Astrocyte (in vitro differentiated cells and primary cell): ENCODE results near the gene FXR1. TPM values are rescaled to one million over a fixed set of nuclear protein-coding genes. Genes with fewer than 3 reads are reported as not detected.

Source experiments
- DNase-seq: peaks from one replicate; pipeline ENCODE4 v3.0.0-alpha.2; 2010; ENCODE audit warnings: low read depth
- FAIRE-seq: peaks from 2 replicates; lab custom pipeline; 2011; peaks lifted over from hg19 to GRCh38; lab: Jason Lieb, UNC
- H2AFZ ChIP-seq: 2 replicates; pipeline ENCODE4 v1.6.0; 2012; ENCODE audit warnings: low read depth, low read length, inconsistent platforms
- H3K27ac ChIP-seq: 2 replicates; pipeline ENCODE4 v1.5.1; 2011; ENCODE audit warnings: low read depth, low read length, inconsistent platforms
- H3K27me3 ChIP-seq: 2 replicates; pipeline ENCODE4 v1.6.0; 2011; ENCODE audit warnings: low read length, inconsistent platforms; ENCODE audit not compliant: insufficient read depth
- H3K36me3 ChIP-seq: 2 replicates; pipeline ENCODE4 v1.5.1; 2011; ENCODE audit warnings: low read length, inconsistent platforms; ENCODE audit not compliant: insufficient read depth
- H3K4me1 ChIP-seq: 2 replicates; pipeline ENCODE4 v1.5.1; 2011; ENCODE audit warnings: low read length, inconsistent platforms; ENCODE audit not compliant: insufficient read depth
- H3K4me2 ChIP-seq: 2 replicates; pipeline ENCODE4 v1.6.0; 2012; ENCODE audit warnings: low read length, inconsistent platforms
- H3K4me3 ChIP-seq: 2 replicates; pipeline ENCODE4 v1.5.1; 2011; ENCODE audit warnings: low read depth, mild to moderate bottlenecking, low read length, inconsistent platforms; ENCODE audit not compliant: insufficient read depth
- H3K79me2 ChIP-seq: 2 replicates; pipeline ENCODE4 v1.6.0; 2012; ENCODE audit warnings: mild to moderate bottlenecking, low read length, inconsistent platforms; ENCODE audit not compliant: insufficient read depth
- H3K9ac ChIP-seq: 2 replicates; pipeline ENCODE4 v1.6.0; 2012; ENCODE audit warnings: mild to moderate bottlenecking, low read length, inconsistent platforms
- H3K9me3 ChIP-seq: 2 replicates; pipeline ENCODE4 v1.5.1; 2012; ENCODE audit warnings: low read depth, mild to moderate bottlenecking, low read length, inconsistent platforms; ENCODE audit not compliant: insufficient read depth
- H4K20me1 ChIP-seq: 2 replicates; pipeline ENCODE4 v1.6.0; 2012; ENCODE audit warnings: low read length, inconsistent platforms; ENCODE audit not compliant: insufficient read depth
- H3K27ac Mint-ChIP-seq: one replicate; pipeline ENCODE4 v1.8.0; 2021; ENCODE audit warnings: mild to moderate bottlenecking, mixed read lengths; ENCODE audit not compliant: unreplicated experiment
- H3K27me3 Mint-ChIP-seq: one replicate; pipeline ENCODE4 v1.8.0; 2021; ENCODE audit warnings: low read depth, mixed read lengths; ENCODE audit not compliant: unreplicated experiment
- H3K36me3 Mint-ChIP-seq: one replicate; pipeline ENCODE4 v1.8.0; 2021; ENCODE audit warnings: low read depth, mixed read lengths; ENCODE audit not compliant: unreplicated experiment
- H3K4me1 Mint-ChIP-seq: one replicate; pipeline ENCODE4 v1.8.0; 2021; ENCODE audit warnings: low read depth, mixed read lengths; ENCODE audit not compliant: unreplicated experiment
- H3K4me3 Mint-ChIP-seq: one replicate; pipeline ENCODE4 v1.8.0; 2021; ENCODE audit warnings: mild to moderate bottlenecking, moderate library complexity, mixed read lengths; ENCODE audit not compliant: unreplicated experiment
- H3K9me3 Mint-ChIP-seq: one replicate; pipeline ENCODE4 v1.8.0; 2021; ENCODE audit warnings: mild to moderate bottlenecking, mixed read lengths; ENCODE audit not compliant: unreplicated experiment
- CTCF ChIP-seq: IDR thresholded peaks from 2 replicates; pipeline ENCODE4 v1.5.1; 2011; ENCODE audit warnings: low read depth, mild to moderate bottlenecking, inconsistent platforms, low read length, moderate library complexity; ENCODE audit not compliant: insufficient read depth
- EZH2 ChIP-seq: IDR thresholded peaks from 2 replicates; pipeline ENCODE4 v1.6.1; 2012; ENCODE audit warnings: mild to moderate bottlenecking, low read length, inconsistent platforms; ENCODE audit not compliant: insufficient read depth
- total RNA-seq: library from RNA; stranded (reverse); gene quantifications from 2 replicates; pipeline ENCODE4 v1.2.1, GENCODE V29; 2021

Gene FXR1
- total RNA-seq, 1 donor from 2014 or later: 173 TPM

GRCh38 chr3:180989291-180990163 lies 77.1 kb downstream of the FXR1 start, which contains the start of gene DNAJC19:
TSS of gene DNAJC19 (minus strand) at chr3:180989736. CDS start at chr3:180989602, 134 bp downstream.
- no peaks in the 10 kb centered on the region for H3K9me3 ChIP-seq
- H3K9ac ChIP-seq: peak within 1 kb of the TSS; percentile 89
- no peaks in the 10 kb centered on the region for H4K20me1 ChIP-seq
- H3K4me1 Mint-ChIP-seq: no peaks in the 10 kb centered on the region
- H3K27ac Mint-ChIP-seq: peak within 1 kb of the TSS; percentile 47
- peaks cover 2% of the 10 kb centered on the region for H3K36me3 Mint-ChIP-seq
- TF ChIP-seq EZH2: no peak
- no peak for TF ChIP-seq CTCF
- peak within 1 kb of the TSS; percentile 97 for H3K4me2 ChIP-seq
- H3K4me3 Mint-ChIP-seq: peak within 1 kb of the TSS; percentile 97
- H3K9me3 Mint-ChIP-seq: no peaks in the 10 kb centered on the region
- peaks cover 3% of the 10 kb centered on the region for H3K36me3 ChIP-seq
- FAIRE-seq (peak; percentile 13), DNase-seq (peak; percentile 99)
- H3K79me2 ChIP-seq: peaks cover 15% of the 10 kb centered on the region
- H2AFZ ChIP-seq: peak within 1 kb of the TSS; percentile 96
- H3K4me1 ChIP-seq: no peaks in the 10 kb centered on the region
- peak within 1 kb of the TSS; percentile 86 for H3K4me3 ChIP-seq
- H3K27me3 ChIP-seq: no peaks in the 10 kb centered on the region
- no peaks in the 10 kb centered on the region for H3K27me3 Mint-ChIP-seq
- peak within 1 kb of the TSS; percentile 35 for H3K27ac ChIP-seq

GRCh38 chr3:180990505-180990904 lies 78.0 kb downstream of the FXR1 start:
- H3K27ac Mint-ChIP-seq: no peak overlapping the region
- no peak overlapping the region for H3K27ac ChIP-seq
- peak overlapping the region; percentile 97 for H3K4me3 Mint-ChIP-seq

More at GRCh38 chr3:180990505-180990904, 78.0 kb downstream of the FXR1 start:
- H2AFZ ChIP-seq: no peak overlapping the region
- no peak for FAIRE-seq
- peak overlapping the region; percentile 89 for H3K9ac ChIP-seq
- peak overlapping the region; percentile 97 for H3K4me2 ChIP-seq
- no peaks in the 10 kb centered on the region for H3K4me1 ChIP-seq
- no peak for TF ChIP-seq EZH2
- TF ChIP-seq CTCF: no peak
- H3K9me3 ChIP-seq: no peaks in the 10 kb centered on the region
- peaks cover 2% of the 10 kb centered on the region for H3K36me3 Mint-ChIP-seq
- H3K9me3 Mint-ChIP-seq: no peaks in the 10 kb centered on the region
- peaks cover 3% of the 10 kb centered on the region for H3K36me3 ChIP-seq
- peaks cover 15% of the 10 kb centered on the region for H3K79me2 ChIP-seq
- H3K27me3 Mint-ChIP-seq: no peaks in the 10 kb centered on the region
- H4K20me1 ChIP-seq: no peaks in the 10 kb centered on the region
- no peaks in the 10 kb centered on the region for H3K27me3 ChIP-seq
- peak overlapping the region; percentile 86 for H3K4me3 ChIP-seq
- no peaks in the 10 kb centered on the region for H3K4me1 Mint-ChIP-seq
- DNase-seq: no peak
